SK-N-MC (cell line): ENCODE data around the gene UGT1A10.

Experiments
- EZH2 ChIP-seq: fragments of 200-600 bp; sonication (generic); IDR thresholded peaks from one replicate; pipeline ENCODE4 v1.6.1; 2017; ENCODE audit warnings: antibody characterized with exemption
- FOXP2 ChIP-seq: optimal IDR thresholded peaks from 2 replicates; pipeline ENCODE3; 2011; ENCODE audit warnings: mild to moderate bottlenecking, moderate library complexity; ENCODE audit not compliant: insufficient read depth; ENCODE audit errors: extremely low read length, control extremely low read depth
- POLR2AphosphoS5 ChIP-seq: IDR thresholded peaks from 2 replicates; pipeline ENCODE4 v1.6.1; 2012; ENCODE audit warnings: mild to moderate bottlenecking, low read depth, low read length, borderline replicate concordance

DNA sequence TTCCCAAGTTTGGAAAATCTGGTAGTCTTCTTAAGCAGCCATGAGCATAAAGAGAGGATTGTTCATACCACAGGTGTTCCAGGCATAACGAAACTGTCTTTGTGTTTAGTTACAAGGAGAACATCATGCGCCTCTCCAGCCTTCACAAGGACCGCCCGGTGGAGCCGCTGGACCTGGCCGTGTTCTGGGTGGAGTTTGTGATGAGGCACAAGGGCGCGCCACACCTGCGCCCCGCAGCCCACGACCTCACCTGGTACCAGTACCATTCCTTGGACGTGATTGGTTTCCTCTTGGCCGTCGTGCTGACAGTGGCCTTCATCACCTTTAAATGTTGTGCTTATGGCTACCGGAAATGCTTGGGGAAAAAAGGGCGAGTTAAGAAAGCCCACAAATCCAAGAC lies 135.9 kb downstream of the UGT1A10 start:
- TF ChIP-seq EZH2, result no peak
- no peak for TF ChIP-seq POLR2AphosphoS5
- TF ChIP-seq FOXP2, result no peak
